Loucy (cell line): ENCODE measurements around the gene XXYLT1.

ENCODE experiments used
- CTCF ChIP-seq: fragments of 200-600 bp; sonication (generic); conservative IDR thresholded peaks from 2 replicates; pipeline ENCODE4 v1.5.1; 2014; ENCODE audit warnings: mild to moderate bottlenecking, antibody characterized with exemption, low read length
- EZH2phosphoT487 ChIP-seq: fragments of 200-600 bp; IDR thresholded peaks from 2 replicates; pipeline ENCODE4 v1.6.1; 2018; ENCODE audit warnings: antibody characterized with exemption, mild to moderate bottlenecking, moderate library complexity, borderline replicate concordance

- TF ChIP-seq CTCF (no peak), EZH2phosphoT487 (no peak)
Measured at GRCh38 chr3:195025056-195025883, 245.7 kb downstream of the XXYLT1 start.
